Right cardiac atrium (tissue), 5 donors: ENCODE results near the gene UQCR11. TPM values are rescaled to one million over a fixed set of nuclear protein-coding genes. Genes with fewer than 3 reads are reported as not detected.
A peak's percentile ranks its signal among the peaks of the same experiment; 100 is the strongest.

ENCODE experiments used
- ATAC-seq, 2 donors: fragments of 200-7000 bp; cut with Tn5 transposase; one replicate each; pipeline versions ENCODE4 v1.8.0 to v1.9.1; 2020; ENCODE audit warnings: moderate library complexity in 2 of 2, mild to moderate bottlenecking in 1 of 2
- DNase-seq, 3 donors: peaks; one replicate each; pipeline ENCODE4 v3.0.0-alpha.2; 2020
- H3K27ac ChIP-seq: one replicate; pipeline ENCODE4 v1.5.1; 2013; ENCODE audit warnings: mild to moderate bottlenecking, low read length, control low read depth, moderate library complexity
- H3K27me3 ChIP-seq: one replicate; pipeline ENCODE4 v1.6.1; 2013; ENCODE audit not compliant: control insufficient read depth, insufficient read depth
- H3K4me1 ChIP-seq: one replicate; pipeline ENCODE4 v1.6.1; 2013; ENCODE audit warnings: low read length; ENCODE audit not compliant: control insufficient read depth, insufficient read depth
- H3K4me3 ChIP-seq: one replicate; pipeline ENCODE4 v1.5.1; 2013; ENCODE audit warnings: low read length, control low read depth
- H3K9me3 ChIP-seq: one replicate; pipeline ENCODE4 v1.6.1; 2013; ENCODE audit warnings: low read length; ENCODE audit not compliant: control insufficient read depth
- WGBS: extraction: QIAGEN DNeasy Blood & Tissue Kit; methylation state at CpG from one replicate; pipeline ENCODE4 v1.1.7; 2013; 5-methylcytosine and 5-hydroxymethylcytosine counted together
- intact Hi-C, 4 donors: fragments of 100-400 bp; cut with DNase I; formaldehyde crosslinking; loops; one replicate each; pipeline versions ENCODE4 v1.11.0 to v1.14.0; 2022 to 2023
- polyA plus RNA-seq: library from polyadenylated mRNA; stranded (reverse); fragments of 200-250 nt; gene quantifications from one replicate; pipeline ENCODE4 v1.2.3, GENCODE V29; 2013
- total RNA-seq, 4 donors: library from RNA; stranded (reverse); fragmentation: NEBNext Ultra II Directional; extraction: Animal tissue kit (Norgen Biotek cat#: 25700); gene quantifications; one replicate each; pipeline ENCODE4 v1.2.1, GENCODE V29; 2021
- donor health status: healthy with polysubstance abuse.
- donor health status: DM: no; HTN: yes; CAD: no.
- donor health status: DM: no; HTN: no; CAD: no.
- donor health status: DM: no; HTN: yes; CAD: no; lungs with severe emphysema.
- donor health status: DM: yes; HTN: yes; CAD: no.

UQCR11 gene
- total and polyA plus RNA-seq, 5 donors: 472 to 958 (median 763) TPM

DNA sequence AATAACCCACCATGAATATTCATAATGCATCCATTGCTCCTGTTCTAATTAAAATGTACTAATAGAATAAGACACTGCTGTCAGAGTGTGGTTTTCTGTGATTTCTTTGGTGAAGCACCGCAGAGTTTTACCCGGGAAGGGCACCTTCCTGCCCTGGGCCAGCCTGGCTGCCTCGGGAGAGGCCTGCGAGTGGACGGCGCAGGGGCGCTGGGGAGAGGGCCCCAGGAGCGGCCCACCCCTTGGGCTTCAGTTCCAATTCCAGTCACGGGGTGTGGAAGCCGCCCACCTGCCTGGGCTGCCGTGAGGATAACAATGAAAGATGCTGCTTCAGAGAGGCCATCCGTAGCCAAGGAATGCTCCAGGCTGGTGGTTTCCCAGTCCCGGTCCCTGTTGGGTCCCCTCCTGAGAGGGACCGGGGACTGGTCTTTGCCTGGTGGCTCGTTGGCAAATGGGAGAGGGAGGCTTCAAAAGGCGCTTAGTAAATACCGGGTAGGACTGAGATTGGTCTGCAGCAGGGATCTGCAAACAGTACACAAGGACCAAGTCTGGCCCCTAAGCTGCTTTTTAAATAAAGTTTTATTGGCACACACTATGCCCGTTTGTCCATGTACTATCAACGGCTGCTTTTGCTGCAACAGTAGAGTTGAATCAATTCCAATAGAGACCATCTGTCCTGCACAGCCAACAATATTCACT lies 29.1 kb upstream of the UQCR11 start:
- Histone ChIP-seq H3K4me3 (no peak overlapping the region), H3K27me3 (no peaks in the 10 kb centered on the region), H3K27ac (no peak overlapping the region), H3K4me1 (no peaks in the 10 kb centered on the region), H3K9me3 (no peaks in the 10 kb centered on the region)
- ATAC-seq (no peak), DNase-seq (peak in 2 of 3 donors; percentile 17 to 21)
- 94% methylated on average over 19 of the region's 19 CpGs for WGBS
- intact Hi-C loops: no loop called here

DNA sequence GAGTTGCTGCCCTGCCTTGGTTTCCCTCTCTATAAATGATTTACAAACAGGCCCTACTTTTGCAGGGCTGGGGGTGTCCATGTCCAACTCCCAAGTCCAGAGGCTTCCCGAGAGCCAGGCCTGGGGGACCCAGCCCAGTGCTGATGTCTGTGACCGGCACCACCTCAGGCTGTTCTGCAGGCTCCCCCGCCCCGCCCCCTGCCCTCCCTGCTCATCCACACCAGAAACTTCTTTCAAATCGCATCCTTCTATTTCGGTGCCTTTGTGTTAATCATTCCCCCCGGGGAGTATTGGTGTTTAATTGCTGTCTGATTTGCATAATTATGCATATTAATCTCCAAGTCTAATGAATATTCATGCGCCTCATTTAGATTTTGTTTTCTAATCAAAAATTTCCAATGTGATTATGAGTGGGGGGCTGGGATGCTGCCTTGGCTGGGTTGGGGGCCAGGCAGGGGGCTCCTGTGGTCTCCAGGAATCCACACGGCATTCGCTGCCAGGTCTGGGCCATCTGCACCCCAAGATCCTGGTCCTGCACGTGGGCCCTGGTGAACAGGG lies 28.1 kb upstream of the UQCR11 start:
- Histone ChIP-seq H3K4me1 (no peaks in the 10 kb centered on the region), H3K27me3 (no peaks in the 10 kb centered on the region), H3K27ac (no peak overlapping the region), H3K9me3 (no peaks in the 10 kb centered on the region), H3K4me3 (no peak overlapping the region)
- 91% methylated on average over 11 of the region's 11 CpGs for WGBS
- peak in 2 of 3 donors; percentile 34 to 39 for DNase-seq
- ATAC-seq: no peak
- intact Hi-C loops: no loop called here

DNA sequence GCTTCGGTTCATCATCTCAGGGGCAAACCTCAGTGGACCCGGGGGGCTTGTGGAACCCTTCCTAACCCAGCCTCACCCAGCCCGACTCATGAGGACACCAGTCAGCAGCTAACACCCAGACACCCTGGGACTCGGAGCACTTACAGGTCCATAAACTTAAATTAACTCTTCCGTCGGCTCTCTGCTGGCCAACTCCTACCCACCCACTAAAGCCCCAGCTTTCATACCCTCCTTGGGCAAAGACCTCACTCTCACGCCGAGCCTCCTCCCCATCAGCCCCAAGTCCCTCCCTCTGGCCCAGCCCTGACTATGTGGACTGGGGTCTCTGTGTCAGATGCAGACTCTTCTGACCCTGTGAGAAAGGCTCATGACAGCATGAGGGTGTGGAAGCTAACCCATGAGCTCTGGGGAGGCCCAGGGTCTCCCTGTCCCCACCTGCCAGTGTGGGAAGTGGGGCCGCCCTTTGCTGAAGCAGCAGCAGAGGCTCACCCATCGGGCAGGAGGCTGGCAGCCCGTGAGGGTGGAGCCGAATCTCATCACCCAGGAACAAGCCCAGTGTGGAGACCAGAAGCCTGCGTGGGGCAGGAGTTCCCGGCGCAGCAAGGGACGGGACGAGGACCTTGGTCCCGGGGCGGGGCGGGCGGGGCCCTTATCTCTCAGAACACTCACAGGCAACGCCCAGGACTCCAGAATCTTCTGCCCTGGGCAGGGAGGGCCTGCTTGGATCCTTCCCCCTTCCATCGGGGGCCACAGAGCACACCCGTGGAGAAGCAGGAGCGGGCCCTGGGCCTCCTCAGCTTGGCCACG lies 27.4 kb upstream of the UQCR11 start:
- peak in 2 of 3 donors; percentile 30 to 43 for DNase-seq
- Histone ChIP-seq H3K4me1 (no peaks in the 10 kb centered on the region), H3K9me3 (no peaks in the 10 kb centered on the region), H3K27ac (no peak overlapping the region), H3K27me3 (no peaks in the 10 kb centered on the region), H3K4me3 (no peak overlapping the region)
- intact Hi-C loops: no loop called here
- 90% methylated on average over 26 of the region's 26 CpGs for WGBS
- ATAC-seq: no peak

DNA sequence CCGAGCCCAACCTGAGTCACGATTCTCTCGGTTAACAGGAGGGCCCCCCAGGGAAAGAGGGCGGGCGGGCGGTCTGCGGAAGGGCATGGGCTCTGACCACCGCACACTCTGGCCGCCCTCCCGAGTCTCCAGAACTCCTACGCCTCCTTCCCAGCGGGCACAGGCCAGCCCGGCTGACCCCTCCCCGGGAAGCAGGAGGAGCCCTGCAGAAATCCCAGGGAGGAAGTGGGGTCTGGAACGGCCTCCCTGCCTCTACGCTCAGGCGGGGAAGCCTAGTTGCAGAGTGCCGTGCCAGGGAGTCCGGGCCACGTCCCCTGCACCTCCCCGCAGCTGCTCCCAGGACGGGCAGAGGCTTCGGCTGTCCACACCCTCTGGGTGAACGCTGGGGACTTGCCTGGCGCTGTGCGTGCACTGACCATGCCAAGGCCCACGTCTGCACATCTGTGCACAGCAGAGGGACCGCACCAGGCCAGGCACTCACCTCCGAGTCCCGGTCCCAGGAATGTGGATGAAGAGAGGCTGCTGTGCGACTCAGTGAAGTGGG lies 26.4 kb upstream of the UQCR11 start:
- H3K27ac ChIP-seq: no peak overlapping the region
- intact Hi-C loops: no loop called here
- H3K4me3 ChIP-seq: no peak overlapping the region
- H3K4me1 ChIP-seq: no peaks in the 10 kb centered on the region
- H3K27me3 ChIP-seq: no peaks in the 10 kb centered on the region
- 90% methylated on average over 31 of the region's 31 CpGs for WGBS
- ATAC-seq: no peak
- no peaks in the 10 kb centered on the region for H3K9me3 ChIP-seq
- DNase-seq: peak in 2 of 3 donors; percentile 37 to 52

DNA sequence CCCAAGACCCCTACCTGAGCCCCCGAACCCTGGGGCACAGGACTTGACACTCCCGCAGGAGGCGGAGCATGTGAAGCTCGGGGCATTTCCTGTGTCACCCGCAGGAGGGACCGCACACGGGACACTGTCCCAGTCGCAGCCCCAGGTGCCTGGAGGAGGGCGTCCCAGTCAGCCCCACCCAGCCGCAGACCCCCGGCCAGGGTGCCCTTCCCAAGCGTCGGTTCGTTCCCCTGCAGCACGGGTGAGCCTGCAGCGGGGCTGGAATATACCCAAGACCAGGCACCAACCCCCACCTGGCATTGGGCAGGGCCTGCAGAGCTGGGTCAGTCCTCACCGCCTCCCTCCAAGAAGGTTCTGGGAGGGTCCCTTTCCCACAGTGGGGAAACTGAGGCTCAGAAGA lies 25.5 kb upstream of the UQCR11 start:
- H3K27ac ChIP-seq: no peak overlapping the region
- DNase-seq: peak in 2 of 3 donors; percentile 41 to 51
- 93% methylated on average over 17 of the region's 17 CpGs for WGBS
- H3K9me3 ChIP-seq: no peaks in the 10 kb centered on the region
- H3K4me1 ChIP-seq: no peaks in the 10 kb centered on the region
- intact Hi-C loops: no loop called here
- no peaks in the 10 kb centered on the region for H3K27me3 ChIP-seq
- ATAC-seq: no peak
- H3K4me3 ChIP-seq: no peak overlapping the region

DNA sequence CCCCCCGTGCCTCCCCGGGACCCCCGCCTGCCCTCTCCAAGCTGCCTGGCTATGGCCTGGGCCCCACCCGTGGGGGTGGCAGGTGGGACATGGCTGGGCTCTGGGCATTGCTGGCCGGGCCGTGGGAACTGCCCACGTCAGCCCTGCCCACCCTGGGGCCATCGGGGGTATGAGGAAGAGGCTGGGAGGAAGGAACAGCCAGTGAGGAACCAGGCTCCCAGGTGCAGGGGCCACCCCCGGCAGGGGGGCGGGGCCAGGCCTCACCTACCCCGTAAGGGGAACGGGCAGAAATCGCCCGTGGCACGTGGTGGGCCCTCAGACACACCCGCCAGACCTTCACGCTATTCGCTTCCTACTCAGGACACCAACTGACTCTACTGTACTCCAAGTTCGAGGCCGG lies 24.8 kb upstream of the UQCR11 start:
- no peak overlapping the region for H3K27ac ChIP-seq
- no peak overlapping the region for H3K4me3 ChIP-seq
- DNase-seq (peak in 2 of 3 donors; percentile 24 to 55), ATAC-seq (no peak)
- WGBS: 88% methylated on average over 20 of the region's 20 CpGs
- intact Hi-C loops: no loop called here
- no peaks in the 10 kb centered on the region for H3K27me3 ChIP-seq
- no peaks in the 10 kb centered on the region for H3K9me3 ChIP-seq
- no peaks in the 10 kb centered on the region for H3K4me1 ChIP-seq

DNA sequence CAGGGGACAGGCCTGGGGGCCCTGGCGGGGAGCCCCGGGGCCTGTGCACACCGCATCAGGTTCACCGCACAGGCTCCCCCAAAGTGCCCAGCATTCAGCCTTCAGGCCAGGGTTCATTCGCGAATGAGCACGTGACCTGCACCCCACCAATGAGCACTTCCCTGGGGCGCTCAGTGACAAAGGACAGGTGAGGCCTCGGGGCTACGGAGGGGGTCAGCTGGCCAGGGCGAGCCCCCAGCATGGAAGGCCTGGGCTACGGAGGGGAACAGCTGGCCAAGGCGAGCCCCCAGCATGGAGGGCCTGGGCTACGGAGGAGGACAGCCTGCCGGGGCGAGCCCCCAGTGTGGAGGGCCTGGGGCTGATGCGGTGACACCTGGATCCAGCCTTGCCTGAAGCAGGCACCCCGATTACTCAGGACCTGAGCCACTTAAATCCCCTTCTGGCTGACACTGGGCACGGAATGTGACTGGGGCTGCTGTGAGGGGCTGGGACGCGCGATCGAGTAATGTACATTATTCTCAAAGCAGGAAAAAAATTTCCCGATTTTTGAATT lies 24.1 kb upstream of the UQCR11 start:
- WGBS: 98% methylated on average over 24 of the region's 24 CpGs
- no peaks in the 10 kb centered on the region for H3K4me1 ChIP-seq
- no peak overlapping the region for H3K4me3 ChIP-seq
- no peaks in the 10 kb centered on the region for H3K9me3 ChIP-seq
- no peak for ATAC-seq
- H3K27me3 ChIP-seq: no peaks in the 10 kb centered on the region
- peak in 2 of 3 donors; percentile 24 to 30 for DNase-seq
- intact Hi-C loops: loop anchor here in 1 of 4 donors (10.0 kb wide), 1 partner anchor 135 kb away; no protein-coding TSS in a partner anchor
- H3K27ac ChIP-seq: no peak overlapping the region

DNA sequence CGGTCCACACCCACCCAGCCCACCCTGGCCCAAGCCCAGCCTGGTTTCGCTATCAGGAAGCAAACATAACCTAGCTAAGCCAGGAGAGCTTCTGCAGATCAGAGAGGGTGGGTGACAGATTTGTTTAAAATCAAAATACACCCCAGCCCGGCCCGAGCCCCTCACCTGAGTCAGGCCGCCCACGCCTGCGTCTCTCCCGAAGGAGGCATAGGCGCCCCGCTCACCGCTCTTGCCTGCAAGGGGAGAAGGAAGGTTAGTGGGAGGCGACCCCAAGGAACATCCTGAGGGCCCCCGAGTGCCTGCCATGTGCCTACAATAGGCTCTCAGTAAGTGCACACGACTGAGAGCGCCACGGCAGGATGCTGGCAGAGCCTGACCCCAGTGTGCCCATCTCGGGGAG lies 21.9 kb upstream of the UQCR11 start:
- ATAC-seq: no peak
- WGBS: 95% methylated on average over 17 of the region's 17 CpGs
- H3K4me1 ChIP-seq: no peaks in the 10 kb centered on the region
- intact Hi-C loops: loop anchor here in 1 of 4 donors (10.0 kb wide), 1 partner anchor 138 kb away; no protein-coding TSS in a partner anchor
- H3K4me3 ChIP-seq: no peak overlapping the region
- no peaks in the 10 kb centered on the region for H3K27me3 ChIP-seq
- H3K27ac ChIP-seq: no peak overlapping the region
- peak in 2 of 3 donors; percentile 35 to 38 for DNase-seq
- no peaks in the 10 kb centered on the region for H3K9me3 ChIP-seq

DNA sequence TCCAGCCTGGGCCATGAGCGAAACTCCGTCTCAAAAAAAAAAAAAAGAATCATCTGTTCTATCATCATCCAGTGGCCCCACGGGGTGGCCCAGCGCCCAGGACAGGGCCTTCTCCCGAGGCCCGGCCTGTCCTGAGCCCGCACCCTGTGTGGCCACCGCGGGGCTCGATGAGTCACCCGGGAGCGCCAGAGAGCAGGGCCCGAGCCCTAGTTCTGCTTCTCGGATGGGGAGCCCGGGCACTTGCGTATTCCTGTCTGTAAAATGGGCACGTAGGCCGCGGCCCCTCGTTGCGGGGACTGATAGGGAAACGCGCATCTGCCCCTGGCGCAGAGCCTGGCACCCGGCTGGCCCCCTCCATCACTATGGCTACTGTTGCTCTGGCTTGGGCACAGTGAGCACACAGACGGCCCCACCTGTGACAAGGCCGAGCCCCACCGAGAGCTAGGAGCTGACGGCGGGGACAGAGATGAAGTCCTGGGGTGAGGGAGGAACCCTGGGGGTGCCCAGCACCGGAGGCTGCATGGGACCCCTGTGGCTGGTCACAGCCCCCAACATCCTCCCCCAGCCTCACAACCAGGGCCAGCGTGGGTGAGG lies 21.3 kb upstream of the UQCR11 start:
- H3K4me3 ChIP-seq: no peak overlapping the region
- no peak for ATAC-seq
- DNase-seq: peak in 2 of 3 donors; percentile 38 to 51
- H3K4me1 ChIP-seq: no peaks in the 10 kb centered on the region
- H3K27me3 ChIP-seq: no peaks in the 10 kb centered on the region
- no peaks in the 10 kb centered on the region for H3K9me3 ChIP-seq
- no peak overlapping the region for H3K27ac ChIP-seq
- WGBS: 91% methylated on average over 32 of the region's 32 CpGs
- intact Hi-C loops: loop anchor here in 1 of 4 donors (10.0 kb wide), 1 partner anchor 138 kb away; no protein-coding TSS in a partner anchor

DNA sequence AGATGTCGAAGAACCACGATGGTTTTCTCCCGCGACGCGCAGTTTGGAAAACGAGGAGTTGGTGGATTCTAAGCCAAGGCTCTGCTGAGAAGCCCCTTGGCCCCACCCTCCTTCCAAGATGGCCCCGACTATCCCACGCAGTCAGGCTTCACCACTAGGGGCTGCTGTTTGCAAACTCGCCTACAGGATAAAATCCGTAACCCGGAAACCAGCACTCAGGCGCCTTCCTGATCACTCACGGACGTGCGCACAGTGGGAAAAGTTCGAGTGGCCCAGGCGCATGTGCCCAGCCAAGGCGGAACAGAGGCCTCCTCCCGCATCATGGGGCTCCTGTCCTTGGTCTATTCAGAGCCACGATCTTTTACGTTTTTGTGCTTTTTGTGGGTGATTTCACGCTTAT lies 19.2 kb upstream of the UQCR11 start:
- no peak overlapping the region for H3K27ac ChIP-seq
- no peak overlapping the region for H3K4me3 ChIP-seq
- 78% methylated on average over 23 of the region's 23 CpGs for WGBS
- no peaks in the 10 kb centered on the region for H3K4me1 ChIP-seq
- ATAC-seq (peak; percentile 15 to 72), DNase-seq (peak; percentile 51 to 78 (median 72))
- H3K27me3 ChIP-seq: no peaks in the 10 kb centered on the region
- intact Hi-C loops: loop anchor here in 1 of 4 donors (10.0 kb wide), 1 partner anchor 140 kb away; no protein-coding TSS in a partner anchor
- no peaks in the 10 kb centered on the region for H3K9me3 ChIP-seq
